ES-I3 (cell line): ENCODE data around the gene ZNF433.
A peak's percentile ranks its signal among the peaks of the same experiment; 100 is the strongest.
"Not testable (repeated sequence)": the region's sequence is repeated elsewhere in the genome, so short reads cannot be mapped to it uniquely, and the experiment has no call there.

Source experiments
- H3K36me3 ChIP-seq: 2 replicates; pipeline ENCODE4 v1.6.1; 2013; ENCODE audit warnings: mild to moderate bottlenecking, low read length, control low read depth, moderate library complexity; ENCODE audit not compliant: insufficient read depth
- H3K4me1 ChIP-seq: 2 replicates; pipeline ENCODE4 v1.6.1; 2013; ENCODE audit warnings: mild to moderate bottlenecking, control low read depth, low read length; ENCODE audit not compliant: insufficient read depth
- H3K9ac ChIP-seq: 2 replicates; pipeline ENCODE4 v1.6.1; 2013; ENCODE audit warnings: low read depth, mild to moderate bottlenecking, low read length, moderate library complexity
- H3K9me3 ChIP-seq: 2 replicates; pipeline ENCODE4 v1.6.1; 2013; ENCODE audit warnings: mild to moderate bottlenecking, low read length, moderate library complexity; ENCODE audit not compliant: control insufficient read depth, insufficient read depth

ZNF433 gene

DNA sequence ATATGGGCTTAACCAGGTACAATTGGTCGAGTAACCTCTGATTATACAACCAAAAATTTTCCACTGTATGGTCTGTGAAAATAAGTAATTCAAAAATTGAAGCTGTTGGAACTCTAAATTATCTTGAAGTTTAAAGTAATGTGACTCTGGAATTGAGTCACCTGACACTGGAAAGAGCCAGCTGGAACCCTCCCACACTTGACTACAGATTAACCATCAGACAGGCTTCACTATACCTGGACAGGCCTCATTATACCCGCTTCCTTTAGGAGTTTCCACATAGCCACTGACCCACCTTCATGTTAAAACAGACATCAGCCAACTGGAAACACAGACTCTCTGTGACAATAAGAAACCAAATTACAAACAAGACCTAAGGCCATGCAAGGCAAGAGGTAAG lies 1.3 kb downstream of the ZNF433 start:
- H3K9me3 ChIP-seq = no peaks in the 10 kb centered on the region
- no peak overlapping the region for H3K9ac ChIP-seq
- no peaks in the 10 kb centered on the region for H3K4me1 ChIP-seq
- no peaks in the 10 kb centered on the region for H3K36me3 ChIP-seq

DNA sequence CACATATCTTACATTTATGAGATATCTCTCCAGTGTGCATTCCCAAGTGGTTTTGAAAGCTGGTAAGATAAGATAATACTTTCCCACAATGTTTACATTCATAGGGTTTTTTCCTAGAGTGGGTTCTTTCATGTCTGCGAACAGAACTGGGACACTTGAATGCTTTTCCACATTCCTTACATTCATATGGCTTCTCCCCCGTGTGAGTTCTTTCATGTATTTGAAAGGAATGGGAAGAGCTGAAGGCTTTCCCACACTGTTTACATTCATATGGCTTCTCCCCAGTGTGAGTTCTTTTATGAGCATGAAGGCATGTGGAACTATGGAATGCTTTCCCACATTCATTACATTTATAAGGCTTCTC lies 19.7 kb downstream of the ZNF433 start:
- Histone ChIP-seq H3K36me3 (no peaks in the 10 kb centered on the region; the same call in 1 of the 2 replicates), H3K4me1 (no peaks in the 10 kb centered on the region), H3K9me3 (peaks cover 3% of the 10 kb centered on the region), H3K9ac (no peak overlapping the region)

DNA sequence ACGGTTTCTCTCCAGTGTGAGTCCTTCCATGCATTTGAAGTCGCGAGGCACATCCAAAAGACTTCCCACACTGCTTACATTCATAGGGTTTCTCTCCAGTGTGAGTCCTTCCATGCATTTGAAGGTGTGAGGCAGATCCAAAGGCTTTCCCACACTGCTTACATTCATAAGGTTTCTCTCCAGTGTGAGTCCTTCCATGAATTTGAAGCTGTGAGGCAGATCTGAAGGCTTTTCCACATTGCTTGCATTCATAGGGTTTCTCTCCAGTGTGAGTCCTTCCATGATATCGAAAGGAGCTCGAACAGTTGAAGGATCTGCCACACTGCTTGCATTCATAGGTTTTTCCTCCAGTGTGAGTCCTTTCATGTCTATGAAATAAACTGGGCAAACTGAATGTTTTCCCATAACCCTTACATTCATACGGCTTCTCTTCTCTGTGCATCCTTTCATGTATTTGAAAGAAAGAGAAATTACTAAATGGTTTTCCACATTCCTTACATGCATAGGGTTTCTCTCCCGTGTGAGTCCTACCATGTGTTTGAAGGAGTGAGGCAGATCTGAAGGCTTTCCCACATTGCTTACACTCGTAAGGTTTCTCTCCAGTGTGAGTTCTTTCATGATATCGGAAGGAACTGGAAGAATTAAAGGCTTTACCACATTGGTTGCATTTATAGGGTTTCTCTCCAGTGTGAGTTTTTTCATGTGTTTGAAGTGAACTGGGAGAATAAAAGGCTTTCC lies 20.3 kb downstream of the ZNF433 start:
- H3K9me3 ChIP-seq = peaks cover 3% of the 10 kb centered on the region
- H3K4me1 ChIP-seq = no peaks in the 10 kb centered on the region
- H3K9ac ChIP-seq = no peak overlapping the region
- no peaks in the 10 kb centered on the region; the same call in 1 of the 2 replicates for H3K36me3 ChIP-seq

DNA sequence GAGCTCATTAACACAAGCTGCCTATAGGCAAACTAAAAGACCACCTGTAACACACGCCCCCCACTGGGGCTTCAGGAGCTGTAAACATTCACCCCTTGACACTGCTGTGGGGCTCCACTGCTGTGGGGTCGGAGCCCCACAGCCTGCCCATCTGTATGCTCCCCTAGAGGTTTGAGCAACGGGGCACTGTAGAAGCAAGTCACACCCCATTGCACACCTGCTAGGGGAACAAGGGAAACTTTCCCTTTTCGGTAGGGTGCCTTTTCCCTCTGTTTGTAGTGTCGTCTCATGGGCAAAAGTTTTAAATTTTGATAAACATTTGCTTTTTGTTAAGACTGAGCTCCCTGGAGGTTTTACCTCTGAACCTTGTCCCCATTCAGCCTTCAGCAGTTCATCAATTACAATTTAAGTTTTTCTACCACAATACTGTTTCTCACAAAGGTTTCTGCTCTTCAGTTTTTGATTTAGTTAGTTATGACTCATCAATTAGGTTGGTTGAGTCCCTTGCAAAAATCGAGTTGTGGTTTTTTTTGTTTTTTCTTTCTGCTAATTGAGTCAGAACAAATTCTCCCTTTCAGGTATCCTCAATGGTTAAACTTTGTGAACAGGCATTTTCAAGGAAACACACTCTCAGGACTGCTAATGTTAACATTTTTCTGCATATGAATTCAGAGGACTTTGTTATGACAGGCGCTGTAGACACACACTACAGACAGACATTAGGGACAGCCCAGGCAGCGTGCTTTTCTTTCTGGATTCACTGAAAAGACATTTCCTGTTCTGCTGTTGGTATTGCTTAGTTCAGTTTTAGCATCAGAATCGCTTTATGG lies 35.1 kb downstream of the ZNF433 start:
- Histone ChIP-seq H3K4me1 (no peaks in the 10 kb centered on the region), H3K9me3 (peaks cover 2% of the 10 kb centered on the region; the same call in 1 of the 2 replicates), H3K9ac (no peak overlapping the region), H3K36me3 (no peaks in the 10 kb centered on the region; the same call in 1 of the 2 replicates)

DNA sequence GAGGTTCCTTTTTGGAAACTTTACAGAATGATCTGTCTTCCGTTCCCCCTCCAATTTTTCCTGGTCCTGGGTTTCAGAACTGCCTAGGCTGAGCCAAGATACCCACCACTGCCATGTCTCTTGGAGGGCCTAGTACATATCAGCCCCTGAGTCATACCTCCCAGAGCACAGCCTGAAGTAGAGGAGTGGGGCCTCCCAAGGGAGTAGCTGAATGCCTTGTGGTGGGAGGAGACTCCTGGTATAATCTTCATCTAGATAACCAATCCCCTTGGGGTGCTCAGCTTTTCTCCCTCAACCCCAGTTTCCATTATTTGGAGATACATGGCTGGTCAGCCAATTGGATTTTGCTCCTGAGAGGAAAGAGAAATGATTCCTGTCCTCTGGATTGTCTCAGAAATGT lies 40.3 kb downstream of the ZNF433 start:
- no peaks in the 10 kb centered on the region for H3K4me1 ChIP-seq
- H3K9ac ChIP-seq = no peak overlapping the region
- peaks cover 2% of the 10 kb centered on the region for H3K9me3 ChIP-seq
- no peaks in the 10 kb centered on the region for H3K36me3 ChIP-seq

DNA sequence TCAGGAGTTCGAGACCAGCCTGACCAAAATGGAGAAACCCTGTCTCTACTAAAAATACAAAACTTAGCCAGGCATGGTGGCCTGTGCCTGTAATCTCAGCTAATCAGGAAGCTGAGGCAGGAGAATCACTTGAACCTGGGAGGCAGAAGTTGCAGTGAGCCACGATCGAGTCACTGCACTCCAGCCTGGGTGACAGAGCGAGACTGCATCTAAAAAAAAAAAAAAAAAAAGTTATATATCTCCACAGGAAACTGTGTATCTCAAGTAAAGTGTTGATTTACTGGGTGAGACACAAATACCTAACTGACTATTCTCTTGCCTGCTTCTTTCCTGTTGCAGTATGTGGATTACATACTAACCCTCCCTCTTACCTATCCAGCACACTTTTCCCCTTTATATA lies 43.6 kb downstream of the ZNF433 start:
- H3K4me1 ChIP-seq, H3K9me3 ChIP-seq, H3K36me3 ChIP-seq, H3K9ac ChIP-seq: not testable (repeated sequence)

DNA sequence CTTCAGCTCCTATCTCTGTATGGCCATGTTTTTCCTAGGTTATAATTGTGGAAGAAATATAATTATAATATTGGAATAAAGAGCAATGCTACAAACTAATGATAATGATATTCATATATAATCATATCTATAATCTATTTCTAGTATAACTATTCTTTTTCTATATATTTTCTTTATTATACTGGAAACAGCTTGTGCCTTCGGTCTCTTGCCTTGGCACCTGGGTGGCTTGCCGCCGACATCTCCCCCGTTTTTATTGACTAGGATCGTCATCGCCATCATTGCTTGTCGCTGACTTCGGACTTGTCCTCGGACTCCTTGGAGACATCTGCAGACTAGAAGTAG lies 46.4 kb downstream of the ZNF433 start:
- H3K4me1 ChIP-seq = no peaks in the 10 kb centered on the region
- no peak overlapping the region for H3K9ac ChIP-seq
- no peaks in the 10 kb centered on the region for H3K36me3 ChIP-seq
- H3K9me3 ChIP-seq = peaks cover 3% of the 10 kb centered on the region; the same call in 1 of the 2 replicates

DNA sequence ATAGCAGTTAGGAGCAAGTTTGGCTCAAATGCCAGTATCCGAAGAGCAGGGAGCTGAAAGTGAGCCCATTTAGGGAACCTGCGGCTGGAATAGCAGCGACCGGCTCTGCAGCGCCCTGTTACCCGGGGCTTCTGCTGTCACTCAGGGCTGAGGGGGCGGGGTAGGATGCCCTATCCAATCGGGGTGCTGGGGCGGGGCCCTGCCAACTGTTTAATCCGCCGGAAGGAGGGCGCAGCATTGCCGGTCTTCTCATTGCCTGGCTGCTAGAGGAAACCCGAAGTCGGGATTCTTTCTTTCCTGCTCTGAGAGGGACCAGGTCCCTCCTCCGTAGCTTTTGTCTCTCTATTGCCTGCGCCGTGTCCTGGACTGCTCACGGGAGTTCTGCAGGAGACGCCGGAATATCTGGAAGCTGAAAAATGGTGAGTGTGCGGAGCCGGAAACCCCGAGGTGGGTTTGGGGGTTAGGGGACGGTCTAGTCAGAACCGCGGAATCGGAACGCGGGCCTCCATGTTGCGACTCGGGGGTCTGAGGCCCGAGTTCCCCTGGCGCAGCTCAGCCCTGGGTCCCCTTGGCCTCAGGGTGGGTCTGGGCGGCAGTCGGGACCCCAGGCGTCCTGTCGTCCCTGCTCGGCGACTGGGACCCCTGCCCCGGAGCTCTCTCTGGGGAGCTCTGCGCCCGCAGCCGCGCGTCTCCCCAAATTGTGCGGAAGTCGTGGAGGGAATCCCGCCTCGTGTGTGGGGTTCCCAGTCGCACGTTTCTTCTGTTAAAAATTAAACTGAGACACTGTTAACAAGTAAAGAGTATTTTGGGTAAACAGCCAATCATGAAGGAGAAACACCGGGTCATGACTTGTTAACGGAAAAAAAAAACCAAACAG lies 47.8 kb downstream of the ZNF433 start:
- no peaks in the 10 kb centered on the region for H3K36me3 ChIP-seq
- H3K4me1 ChIP-seq = no peaks in the 10 kb centered on the region
- H3K9ac ChIP-seq = peak overlapping the region; percentile 44
- peaks cover 6% of the 10 kb centered on the region for H3K9me3 ChIP-seq

DNA sequence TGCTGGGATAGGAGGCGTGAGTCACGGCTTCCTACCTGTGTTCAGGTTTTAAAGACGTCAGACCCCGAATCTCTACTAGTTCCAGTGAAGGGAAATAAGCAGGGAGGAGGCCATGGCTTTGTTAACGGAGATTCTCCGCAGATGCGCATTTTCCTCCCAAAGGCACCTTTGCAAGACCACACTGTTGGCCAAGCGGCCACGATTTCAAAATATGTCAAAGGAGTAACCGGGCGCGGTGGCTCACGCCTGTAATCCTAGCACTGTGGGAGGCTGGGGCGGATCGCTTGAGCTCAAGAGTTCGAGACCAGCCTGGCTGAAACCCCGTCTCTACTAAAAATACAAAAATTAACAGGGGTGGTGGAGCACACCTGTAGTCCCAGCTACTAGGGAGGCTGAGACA lies 48.7 kb downstream of the ZNF433 start:
- Histone ChIP-seq H3K9ac (no peak overlapping the region), H3K9me3 (peaks cover 7% of the 10 kb centered on the region), H3K4me1 (no peaks in the 10 kb centered on the region), H3K36me3 (no peaks in the 10 kb centered on the region)

DNA sequence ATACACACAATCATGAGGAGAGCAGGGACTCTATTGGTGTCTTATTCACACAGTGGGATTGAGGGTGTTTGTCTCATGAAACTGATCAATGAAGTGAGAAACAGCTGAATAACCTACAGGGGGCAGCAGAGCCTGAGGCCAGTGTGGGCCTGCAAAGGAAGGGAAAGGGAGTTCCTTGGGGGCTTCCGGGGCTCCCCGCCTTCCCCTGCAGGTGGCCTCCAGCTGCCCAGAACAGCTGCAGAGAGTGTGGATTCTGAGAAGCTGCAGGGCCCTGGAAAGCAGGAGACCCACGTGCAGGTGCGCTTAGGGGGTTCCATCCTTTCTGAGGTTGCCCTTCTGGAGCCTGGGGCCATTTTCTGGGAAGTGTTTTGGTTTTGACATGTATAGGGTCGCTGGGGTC lies 50.5 kb downstream of the ZNF433 start:
- Histone ChIP-seq H3K9me3 (peaks cover 15% of the 10 kb centered on the region), H3K36me3 (no peaks in the 10 kb centered on the region), H3K4me1 (no peaks in the 10 kb centered on the region), H3K9ac (no peak overlapping the region)

DNA sequence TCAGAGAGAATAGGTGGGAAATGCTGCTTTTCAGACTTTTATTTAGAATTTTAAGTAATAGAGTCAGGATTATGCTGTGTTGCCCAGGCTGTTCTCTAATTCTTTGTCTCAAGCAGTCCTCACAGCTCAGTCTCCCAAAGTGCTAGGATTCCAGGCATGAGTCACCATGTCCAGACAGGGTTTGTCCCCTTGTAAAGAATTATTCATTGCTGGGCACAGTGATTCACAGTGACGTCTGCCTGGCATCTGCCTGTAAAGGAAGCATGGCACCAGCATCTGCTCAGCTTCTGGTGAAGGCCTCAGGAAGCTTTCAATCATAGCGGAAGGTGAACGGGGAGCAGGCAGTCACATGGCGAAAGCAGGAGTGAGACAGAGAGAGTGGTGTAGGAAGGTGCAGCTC lies 53.0 kb downstream of the ZNF433 start:
- Histone ChIP-seq H3K9me3 (peaks cover 18% of the 10 kb centered on the region), H3K36me3 (no peaks in the 10 kb centered on the region; the same call in 1 of the 2 replicates), H3K9ac (no peak overlapping the region), H3K4me1 (no peaks in the 10 kb centered on the region)

DNA sequence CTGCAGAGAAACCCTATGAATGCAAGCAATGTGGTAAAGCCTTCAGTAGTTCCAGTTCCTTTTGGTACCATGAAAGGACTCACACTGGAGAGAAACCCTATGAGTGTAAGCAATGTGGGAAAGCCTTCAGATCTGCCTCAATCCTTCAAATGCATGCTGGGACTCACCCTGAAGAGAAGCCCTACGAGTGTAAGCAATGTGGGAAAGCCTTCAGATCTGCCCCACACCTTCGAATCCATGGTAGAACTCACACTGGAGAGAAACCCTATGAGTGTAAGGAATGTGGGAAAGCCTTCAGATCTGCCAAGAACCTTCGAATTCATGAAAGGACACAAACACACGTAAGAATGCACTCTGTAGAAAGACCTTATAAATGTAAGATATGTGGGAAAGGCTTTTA lies 56.0 kb downstream of the ZNF433 start:
- Histone ChIP-seq H3K9ac (no peak overlapping the region), H3K4me1 (no peaks in the 10 kb centered on the region), H3K36me3 (no peaks in the 10 kb centered on the region; the same call in 1 of the 2 replicates), H3K9me3 (peaks cover 18% of the 10 kb centered on the region)

DNA sequence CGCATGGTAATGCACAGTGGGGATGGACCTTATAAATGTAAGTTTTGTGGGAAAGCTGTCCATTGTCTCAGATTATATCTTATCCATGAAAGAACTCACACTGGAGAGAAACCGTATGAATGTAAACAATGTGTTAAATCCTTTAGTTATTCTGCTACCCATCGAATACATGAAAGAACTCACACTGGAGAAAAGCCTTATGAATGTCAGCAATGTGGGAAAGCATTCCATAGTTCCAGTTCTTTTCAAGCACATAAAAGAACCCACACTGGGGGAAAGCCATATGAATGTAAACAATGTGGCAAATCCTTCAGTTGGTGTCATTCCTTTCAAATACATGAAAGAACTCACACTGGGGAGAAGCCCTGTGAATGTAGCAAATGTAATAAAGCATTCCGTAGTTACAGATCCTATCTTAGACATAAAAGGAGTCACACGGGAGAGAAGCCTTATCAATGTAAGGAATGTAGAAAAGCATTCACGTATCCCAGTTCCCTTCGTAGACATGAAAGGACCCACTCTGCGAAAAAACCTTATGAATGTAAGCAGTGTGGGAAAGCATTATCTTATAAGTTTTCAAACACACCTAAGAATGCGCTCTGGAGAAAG lies 56.9 kb downstream of the ZNF433 start:
- Histone ChIP-seq H3K4me1 (no peaks in the 10 kb centered on the region), H3K9ac (no peak overlapping the region), H3K36me3 (no peaks in the 10 kb centered on the region; the same call in 1 of the 2 replicates), H3K9me3 (peaks cover 14% of the 10 kb centered on the region)
